H1 (cell line): ENCODE measurements around the gene VPS13D. TPM values are rescaled to one million over a fixed set of nuclear protein-coding genes. Genes with fewer than 3 reads are reported as not detected.

Source experiments
- CTCF ChIA-PET: fragments of 300-600 bp; sonication (Branson Sonifier 250); formaldehyde crosslinking; loops from one replicate; lab custom pipeline; 2021; ENCODE audit not compliant: partially characterized antibody; lab: Charles Lee
- POLR2A ChIA-PET: fragments of 300-600 bp; sonication (Branson Sonifier 250); formaldehyde crosslinking; loops from one replicate; lab custom pipeline; 2021; ENCODE audit warnings: inconsistent platforms; ENCODE audit not compliant: partially characterized antibody; lab: Charles Lee
- DNase-seq, 2 experiments: peaks; one replicate each; pipeline versions ENCODE4 v3.0.0 to v3.0.0-alpha.2; 2010 to 2022; ENCODE audit warnings: low spot score in 2 of 2, low read depth in 1 of 2, mixed read lengths in 1 of 2
- FAIRE-seq: peaks from 2 replicates; lab custom pipeline; 2011; peaks lifted over from hg19 to GRCh38; lab: Jason Lieb, UNC
- H2AFZ ChIP-seq: 2 replicates; pipeline ENCODE4 v1.8.1; 2012; ENCODE audit warnings: low read length, inconsistent platforms
- H2AK5ac ChIP-seq: 2 replicates; pipeline ENCODE4 v1.6.1; 2013; ENCODE audit warnings: low read depth, low read length
- H2BK120ac ChIP-seq: replicated peaks from 2 replicates; pipeline ENCODE3; 2013; ENCODE audit warnings: low read depth, low read length, inconsistent platforms
- H2BK12ac ChIP-seq: 2 replicates; pipeline ENCODE4 v1.6.1; 2013; ENCODE audit warnings: low read depth, low read length
- H2BK15ac ChIP-seq: 2 replicates; pipeline ENCODE4 v1.6.1; 2013; ENCODE audit warnings: low read length
- H2BK20ac ChIP-seq: 2 replicates; pipeline ENCODE4 v1.6.1; 2013; ENCODE audit warnings: low read length
- H2BK5ac ChIP-seq: 2 replicates; pipeline ENCODE4 v1.6.1; 2013; ENCODE audit warnings: low read depth, low read length
- H3K14ac ChIP-seq: 2 replicates; pipeline ENCODE4 v1.6.1; 2013; ENCODE audit warnings: inconsistent platforms; ENCODE audit not compliant: insufficient read length
- H3K18ac ChIP-seq: 2 replicates; pipeline ENCODE4 v1.6.1; 2013; ENCODE audit warnings: low read length; ENCODE audit errors: extremely low read depth
- H3K23ac ChIP-seq: 2 replicates; pipeline ENCODE4 v1.6.1; 2013; ENCODE audit warnings: inconsistent platforms; ENCODE audit not compliant: insufficient read length
- H3K23me2 ChIP-seq: 2 replicates; pipeline ENCODE4 v1.6.1; 2013; ENCODE audit warnings: low read depth, low read length
- H3K27ac ChIP-seq: 2 replicates; pipeline ENCODE4 v1.6.1; 2011; ENCODE audit warnings: low read depth, low read length, inconsistent platforms
- H3K27me3 ChIP-seq, 4 experiments: replicated peaks in 1 of 4; 1 replicate in 1 of 4; 2 replicates in 3 of 4; pipeline versions ENCODE4 v1.6.1 to v1.8.1; 2011 to 2013; ENCODE audit warnings: low read length in 3 of 4, mild to moderate bottlenecking in 3 of 4, inconsistent platforms in 2 of 4, mixed read lengths in 2 of 4, moderate library complexity in 1 of 4; ENCODE audit not compliant: control insufficient read depth in 3 of 4, insufficient read depth in 3 of 4; ENCODE audit errors: extremely low read depth in 1 of 4
- H3K36me3 ChIP-seq, 4 experiments: 2 replicates each; pipeline versions ENCODE4 v1.6.1 to v1.8.1; 2011 to 2013; ENCODE audit warnings: mild to moderate bottlenecking in 4 of 4, low read length in 3 of 4, moderate library complexity in 2 of 4, control low read depth in 1 of 4, inconsistent platforms in 1 of 4; ENCODE audit not compliant: insufficient read depth in 4 of 4, control insufficient read depth in 2 of 4
- H3K4ac ChIP-seq: replicated peaks from 2 replicates; pipeline ENCODE3; 2013; ENCODE audit warnings: low read length, low read depth, mixed read lengths, inconsistent platforms; ENCODE audit not compliant: insufficient read length
- H3K4me1 ChIP-seq, 4 experiments: replicated peaks in 1 of 4; 1 replicate in 1 of 4; 2 replicates in 3 of 4; pipeline versions ENCODE4 v1.6.1 to v1.8.1; 2011 to 2013; ENCODE audit warnings: low read length in 3 of 4, inconsistent platforms in 2 of 4, mixed read lengths in 1 of 4; ENCODE audit not compliant: insufficient read depth in 4 of 4, control insufficient read depth in 3 of 4
- H3K4me2 ChIP-seq, 2 experiments: 2 replicates each; pipeline versions ENCODE4 v1.6.1 to v1.8.1; 2011 to 2013; ENCODE audit warnings: low read depth in 2 of 2, low read length in 2 of 2, control low read depth in 1 of 2, inconsistent platforms in 1 of 2, mild to moderate bottlenecking in 1 of 2; ENCODE audit not compliant: insufficient read depth in 1 of 2
- H3K4me3 ChIP-seq, 4 experiments: fragments of 200-600, 300-600 bp in 1 of 4; sonication (generic), shearing (Covaris generic), sonication (Bioruptor Twin) in 1 of 4; 2 replicates each; pipeline versions ENCODE4 v1.5.1 to v1.8.1; 2011 to 2016; ENCODE audit warnings: low read length in 4 of 4, low read depth in 3 of 4, control low read depth in 2 of 4, inconsistent platforms in 2 of 4, mild to moderate bottlenecking in 2 of 4, mixed read lengths in 1 of 4, moderate library complexity in 1 of 4; ENCODE audit not compliant: insufficient read depth in 2 of 4; ENCODE audit errors: extremely low read depth in 1 of 4
- H3K56ac ChIP-seq: replicated peaks from 2 replicates; pipeline ENCODE3; 2013; ENCODE audit warnings: low read depth, mild to moderate bottlenecking, mixed read lengths, low read length, inconsistent platforms; ENCODE audit not compliant: insufficient read length
- H3K79me1 ChIP-seq: 2 replicates; pipeline ENCODE4 v1.6.1; 2013; ENCODE audit warnings: low read depth, low read length, control low read depth
- H3K79me2 ChIP-seq, 2 experiments: 2 replicates each; pipeline versions ENCODE4 v1.6.1 to v1.8.1; 2012 to 2013; ENCODE audit warnings: low read length in 2 of 2, mild to moderate bottlenecking in 2 of 2, inconsistent platforms in 1 of 2; ENCODE audit not compliant: insufficient read depth in 2 of 2, control insufficient read depth in 1 of 2
- H3K9ac ChIP-seq, 4 experiments: replicated peaks in 1 of 4; 1 replicate in 1 of 4; 2 replicates in 3 of 4; pipeline versions ENCODE4 v1.6.1 to v1.8.1; 2011 to 2013; ENCODE audit warnings: low read depth in 3 of 4, low read length in 3 of 4, control low read depth in 2 of 4, mild to moderate bottlenecking in 2 of 4, moderate library complexity in 2 of 4, inconsistent platforms in 1 of 4; ENCODE audit errors: extremely low read depth in 1 of 4
- H3K9me3 ChIP-seq, 2 experiments: 2 replicates each; pipeline versions ENCODE4 v1.6.1 to v1.8.1; 2012 to 2013; ENCODE audit warnings: mild to moderate bottlenecking in 2 of 2, moderate library complexity in 2 of 2, control low read depth in 1 of 2, inconsistent platforms in 1 of 2, low read depth in 1 of 2, low read length in 1 of 2, mixed read lengths in 1 of 2; ENCODE audit not compliant: insufficient read depth in 2 of 2
- H4K20me1 ChIP-seq, 2 experiments: replicated peaks in 1 of 2; 2 replicates each; pipeline versions ENCODE3 to v1.8.1; 2011 to 2013; ENCODE audit warnings: inconsistent platforms in 2 of 2, low read length in 2 of 2, mild to moderate bottlenecking in 1 of 2; ENCODE audit not compliant: insufficient read depth in 2 of 2, control insufficient read depth in 1 of 2
- H4K5ac ChIP-seq: 2 replicates; pipeline ENCODE4 v1.6.1; 2013; ENCODE audit warnings: low read length, low read depth, mixed read lengths, inconsistent platforms; ENCODE audit not compliant: insufficient read length
- H4K8ac ChIP-seq: 2 replicates; pipeline ENCODE4 v1.8.0; 2013; ENCODE audit warnings: mild to moderate bottlenecking, moderate library complexity, low read length, inconsistent platforms; ENCODE audit not compliant: insufficient read depth; ENCODE audit errors: extremely low read depth
- H4K91ac ChIP-seq: replicated peaks from 2 replicates; pipeline ENCODE3; 2013; ENCODE audit warnings: low read length, mixed read lengths, inconsistent platforms; ENCODE audit not compliant: insufficient read length
- ATF2 ChIP-seq: IDR thresholded peaks from 2 replicates; pipeline ENCODE4 v1.6.1; 2012; ENCODE audit warnings: low read length, inconsistent platforms
- CBX5 ChIP-seq: fragments of 300-800, 300-1000 bp; sonication (generic); IDR thresholded peaks from 2 replicates; pipeline ENCODE4 v1.7.1; 2016; ENCODE audit warnings: antibody characterized with exemption, low read length, low read depth
- CHD2 ChIP-seq: IDR thresholded peaks from 2 replicates; pipeline ENCODE4 v1.6.1; 2012; ENCODE audit warnings: low read length, improper control_type of control experiment
- EGR1 ChIP-seq: IDR thresholded peaks from 2 replicates; pipeline ENCODE4 v1.6.1; 2011; ENCODE audit warnings: low read depth, low read length, borderline replicate concordance
- HDAC6 ChIP-seq: IDR thresholded peaks from one replicate; pipeline ENCODE4 v1.7.1; 2012; ENCODE audit warnings: low read depth, mild to moderate bottlenecking, inconsistent platforms, low read length, moderate library complexity
- KDM1A ChIP-seq: fragments of 200-600, 300-600 bp; sonication (generic); IDR thresholded peaks from 2 replicates; pipeline ENCODE4 v1.7.1; 2016; ENCODE audit warnings: mild to moderate bottlenecking, low read length, borderline replicate concordance
- MAX ChIP-seq: IDR thresholded peaks from 2 replicates; pipeline ENCODE4 v1.6.1; 2012; ENCODE audit warnings: inconsistent platforms
- SAP30 ChIP-seq: fragments of 300-600 bp; sonication (generic); IDR thresholded peaks from 2 replicates; pipeline ENCODE4 v1.7.1; 2012; ENCODE audit warnings: low read length, moderate library complexity, mild to moderate bottlenecking, inconsistent platforms; ENCODE audit not compliant: insufficient read depth, insufficient replicate concordance
- WGBS, 2 experiments: shearing (Covaris generic) in 1 of 2; methylation state at CpG; one replicate each; pipeline versions ENCODE4 v1.1.6 to v1.1.7; 2013 to 2015; ENCODE audit warnings: low lambda C conversion rate in 2 of 2, mixed read lengths in 2 of 2, inconsistent platforms in 1 of 2, low coverage in 1 of 2, missing lambda C conversion rate in 1 of 2; ENCODE audit not compliant: insufficient replicate concordance in 2 of 2, insufficient coverage in 1 of 2, insufficient read length in 1 of 2; ENCODE audit errors: extremely low coverage in 1 of 2, missing lambda C conversion rate in 1 of 2; 5-methylcytosine and 5-hydroxymethylcytosine counted together
- polyA plus RNA-seq, 7 experiments: library from polyadenylated mRNA; depleted of rRNA in 3 of 7; stranded (reverse) in 5 of 7; unstranded in 2 of 7; fragments of >200 nt in 5 of 7; fragments of 200-250 nt in 2 of 7; gene quantifications; 1 replicate in 5 of 7; 2 replicates in 1 of 7; 4 replicates in 1 of 7; pipeline versions ENCODE4 v1.2.1 to v1.2.3, GENCODE V29; 2011 to 2013; ENCODE audit warnings: missing spikeins in 2 of 7, mixed read lengths in 2 of 7
- total RNA-seq: library from RNA; stranded (reverse); fragmentation: NEBNext Ultra II Directional; extraction: Animal tissue kit (Norgen Biotek cat#: 25700); gene quantifications from 2 replicates; pipeline ENCODE4 v1.2.1, GENCODE V29; 2021
- TF ChIP-seq, protein P1 (sequence below): IDR thresholded peaks from 2 replicates; pipeline ENCODE4 v1.6.1; 2012; ENCODE audit warnings: inconsistent platforms

The VPS13D gene
- total and polyA plus RNA-seq, 2 of the 8 experiments (the other 6 are each of a cell fraction or from before 2014, with no cell fraction given): 10.9 to 31.2 TPM

DNA sequence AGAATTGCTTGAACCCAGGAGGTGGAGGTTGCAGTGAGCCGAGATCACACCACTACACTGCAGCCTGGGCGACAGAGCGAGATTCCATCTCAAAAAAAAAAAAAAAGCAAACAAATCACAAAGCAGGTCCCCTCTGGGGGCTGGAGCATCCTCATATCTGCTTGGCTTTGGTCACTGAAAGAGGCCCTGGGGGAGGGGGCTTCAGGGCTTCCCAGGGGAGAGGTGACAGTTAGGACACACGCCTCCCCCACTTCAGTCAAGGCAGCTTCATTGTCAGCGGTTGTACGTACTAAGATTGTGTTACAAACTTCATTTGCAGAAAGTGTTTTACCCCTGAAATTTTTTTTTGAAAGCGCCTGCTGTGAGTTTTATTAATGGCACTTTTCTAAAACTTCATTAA, 257.7 kb downstream of the VPS13D start:
- Histone ChIP-seq H2BK12ac (no peak overlapping the region), H3K23me2 (no peaks in the 10 kb centered on the region), H3K79me2 (no peaks in the 10 kb centered on the region), H3K9ac (no peak overlapping the region), H4K5ac (no peak overlapping the region), H3K79me1 (no peaks in the 10 kb centered on the region), H3K4me2 (no peak overlapping the region), H3K27me3 (no peaks in the 10 kb centered on the region), H2BK20ac (no peak overlapping the region), H4K8ac (no peak overlapping the region), H4K91ac (no peak overlapping the region), H3K23ac (no peak overlapping the region), H4K20me1 (no peaks in the 10 kb centered on the region), H3K4ac (no peak overlapping the region), H2BK5ac (no peak overlapping the region), H2BK15ac (no peak overlapping the region), H3K36me3 (peaks cover 0 to 19% (median 2%) of the 10 kb centered on the region in 4 experiments; a peak in 2 of 8 replicates), H3K4me1 (no peaks in the 10 kb centered on the region; a peak in 1 of 7 replicates), H3K4me3 (no peak overlapping the region), H2AK5ac (no peak overlapping the region), H2BK120ac (no peak overlapping the region), H3K56ac (no peak overlapping the region), H2AFZ (no peak overlapping the region), H3K18ac (no peak overlapping the region), H3K9me3 (peaks cover 21% of the 10 kb centered on the region in 2 experiments), H3K27ac (no peak overlapping the region), H3K14ac (no peak overlapping the region)
- CTCF ChIA-PET: no interaction called here
- no peak for FAIRE-seq
- TF ChIP-seq KDM1A (no peak), EGR1 (no peak), HDAC6 (no peak), ATF2 (no peak), CBX5 (no peak), CHD2 (no peak), MAX (no peak), SAP30 (no peak)
- TF ChIP-seq, protein P1, sequence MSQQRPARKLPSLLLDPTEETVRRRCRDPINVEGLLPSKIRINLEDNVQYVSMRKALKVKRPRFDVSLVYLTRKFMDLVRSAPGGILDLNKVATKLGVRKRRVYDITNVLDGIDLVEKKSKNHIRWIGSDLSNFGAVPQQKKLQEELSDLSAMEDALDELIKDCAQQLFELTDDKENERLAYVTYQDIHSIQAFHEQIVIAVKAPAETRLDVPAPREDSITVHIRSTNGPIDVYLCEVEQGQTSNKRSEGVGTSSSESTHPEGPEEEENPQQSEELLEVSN: no peak
- POLR2A ChIA-PET: no interaction called here
- 91% methylated on average over 7 of the region's 7 CpGs; no CpG with 5 or more reads in 1 of the 2 experiments for WGBS, 2 experiments
- DNase-seq: no peak
